COLO829 (cell line): ENCODE measurements around the gene OSBPL9.
"Not testable (repeated sequence)": the region's sequence is repeated elsewhere in the genome, so short reads cannot be mapped to it uniquely, and the experiment has no call there.

ENCODE experiments used
- DNase-seq: peaks from one replicate; pipeline ENCODE4 v3.0.0; 2012; ENCODE audit warnings: low spot score

The OSBPL9 gene

GRCh38 chr1:51792864-51793263 lies 176.0 kb downstream of the OSBPL9 start:
- no peak for DNase-seq

DNA sequence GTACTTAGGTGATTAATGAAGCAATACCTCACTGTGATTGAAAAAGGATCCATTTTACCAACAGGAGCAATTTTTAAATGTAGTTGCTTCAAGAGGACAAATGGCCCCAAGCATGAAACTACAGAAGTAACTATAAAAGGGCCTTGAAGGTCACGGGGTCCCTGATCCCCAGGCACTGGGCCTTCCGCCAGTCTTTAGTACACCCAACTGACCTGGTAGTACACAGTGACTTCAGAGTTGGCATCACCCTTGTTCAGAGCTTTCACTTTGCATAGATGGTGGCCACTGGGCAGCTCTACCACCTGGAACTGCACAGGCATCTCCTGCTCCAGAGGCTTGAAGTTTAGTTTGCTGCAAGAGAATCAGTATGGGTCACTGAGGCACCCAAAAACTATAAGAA lies 177.4 kb downstream of the OSBPL9 start:
- no peak for DNase-seq

DNA sequence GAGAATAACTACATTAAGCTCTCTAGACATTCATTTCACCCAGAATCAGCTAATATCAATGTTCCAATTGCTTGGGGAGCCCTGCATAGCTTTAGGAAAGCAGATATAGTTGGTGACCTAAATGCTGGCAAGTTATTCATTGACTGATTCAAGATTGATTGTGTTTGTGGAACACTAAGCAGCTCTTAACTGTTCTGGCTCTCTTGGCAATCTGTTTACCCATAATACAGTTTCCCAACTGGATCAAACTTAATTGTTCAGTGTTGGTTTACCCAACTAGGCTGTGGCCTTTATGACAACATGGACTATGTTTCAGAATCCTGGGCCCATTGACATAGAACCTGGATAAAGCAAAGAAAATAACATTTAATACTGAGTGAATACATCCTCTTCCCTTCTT lies 178.0 kb downstream of the OSBPL9 start:
- DNase-seq = no peak

DNA sequence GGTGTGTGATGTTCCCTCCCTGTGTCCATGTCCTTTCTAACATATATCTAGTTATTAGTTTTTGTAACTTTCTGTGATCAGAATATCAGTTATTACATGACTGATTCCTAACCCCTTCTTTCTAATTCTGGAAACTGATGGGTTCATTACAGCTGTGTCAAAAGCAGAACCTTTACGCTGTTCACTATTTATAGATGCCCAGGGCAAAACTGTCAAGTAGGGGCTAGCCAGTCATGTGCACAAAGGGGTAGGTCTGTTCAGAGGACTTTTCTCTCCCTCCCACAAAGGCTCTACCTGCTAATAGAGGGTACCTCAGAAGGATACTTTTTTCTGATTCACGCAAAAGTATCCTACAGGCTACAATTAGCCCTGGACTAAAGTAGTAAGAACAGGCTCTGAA lies 182.5 kb downstream of the OSBPL9 start:
- no peak for DNase-seq

- no peak for DNase-seq
Observed at GRCh38 chr1:51814513-51814912, 197.6 kb downstream of the OSBPL9 start.

DNA sequence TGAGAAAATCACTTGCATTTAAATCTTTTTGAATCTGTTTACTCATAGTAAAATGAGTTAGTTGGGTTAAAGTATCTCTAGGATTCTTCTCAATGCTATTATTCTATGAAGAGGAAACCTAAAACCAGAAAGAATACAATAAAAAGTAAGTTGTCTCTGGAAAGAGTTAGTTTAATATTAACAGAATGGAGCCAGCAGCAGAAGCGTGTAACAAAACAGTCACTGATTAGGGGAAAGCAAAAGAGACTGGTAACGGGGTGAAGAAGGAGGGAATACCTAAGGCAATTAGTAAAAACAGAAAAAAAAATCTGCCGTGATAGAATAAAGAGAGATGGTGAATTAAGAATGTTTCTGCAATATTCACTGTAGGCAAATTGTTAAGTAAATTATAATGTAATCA lies 201.6 kb downstream of the OSBPL9 start:
- no peak for DNase-seq

GRCh38 chr1:51819021-51819420 lies 202.1 kb downstream of the OSBPL9 start:
- not testable (repeated sequence) for DNase-seq

DNA sequence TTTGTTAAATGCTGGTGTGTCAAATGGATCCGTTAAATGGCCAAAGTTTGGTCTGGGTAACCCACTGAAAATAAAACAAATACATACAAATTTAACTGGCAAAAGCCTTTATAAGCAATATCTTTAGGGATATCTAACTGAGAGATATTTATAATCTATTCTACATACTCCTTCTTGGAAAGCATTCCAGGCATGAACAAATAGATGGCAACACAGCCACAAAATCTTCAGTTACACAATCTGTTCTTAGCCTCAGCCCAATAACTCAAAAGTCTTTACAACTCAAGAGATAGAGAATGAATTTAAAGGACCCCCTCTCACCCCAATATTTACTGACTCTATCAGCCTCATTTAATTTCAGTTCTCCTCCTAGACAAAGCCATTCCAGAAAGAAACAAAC lies 202.9 kb downstream of the OSBPL9 start:
- DNase-seq = no peak

DNA sequence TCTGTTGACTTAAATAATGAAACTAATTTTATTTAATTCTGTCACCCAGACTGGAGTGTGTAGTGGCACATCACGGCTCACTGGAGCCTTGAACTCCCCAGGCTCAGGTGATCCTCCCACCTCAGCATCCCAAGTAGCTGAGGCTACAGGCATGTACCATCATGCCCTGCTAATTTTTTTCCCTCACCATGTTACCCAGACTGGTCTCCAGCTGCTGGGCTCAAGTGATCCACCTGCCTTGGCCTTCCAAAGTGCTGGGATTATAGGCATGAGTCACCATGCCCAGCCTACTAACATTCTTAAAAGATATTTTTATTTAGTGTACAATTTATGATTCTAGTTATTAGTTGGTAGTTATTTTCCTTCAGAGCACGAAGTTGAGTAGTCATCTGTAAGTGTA lies 212.2 kb downstream of the OSBPL9 start:
- no peak for DNase-seq

GRCh38 chr1:51833700-51834099 lies 216.8 kb downstream of the OSBPL9 start:
- no peak for DNase-seq

DNA sequence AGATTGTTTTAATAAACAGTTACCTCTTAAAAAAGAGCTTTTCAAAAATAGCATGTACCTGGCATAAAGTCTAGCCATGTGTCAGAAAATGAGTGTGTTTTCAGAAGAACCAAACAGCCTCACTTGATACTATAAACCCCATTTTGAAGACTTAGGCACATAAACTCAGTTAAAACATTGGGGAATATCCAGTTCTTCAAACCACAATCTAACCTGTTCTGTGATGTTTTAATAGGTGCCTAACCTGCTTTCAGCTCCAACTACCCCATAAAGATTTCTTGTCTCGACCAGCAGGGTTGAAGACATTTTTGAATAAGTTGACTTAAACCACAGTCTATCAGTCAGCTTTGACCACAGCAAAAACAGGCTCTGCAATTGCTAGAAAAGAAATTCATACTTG lies 220.4 kb downstream of the OSBPL9 start:
- DNase-seq = no peak
